ENCODE measurements around the gene TMPRSS12. TPM values are rescaled to one million over a fixed set of nuclear protein-coding genes. Genes with fewer than 3 reads are reported as not detected.
"Not testable (repeated sequence)": the region's sequence is repeated elsewhere in the genome, so short reads cannot be mapped to it uniquely, and the experiment has no call there.

TMPRSS12 gene
- total RNA-seq, 1 experiment from 2014 or later = not detected

- Histone ChIP-seq H3K4me2 (ENCODE audit: low read depth, low read length, poor library complexity, severe bottlenecking) (no peak overlapping the region), H3K9ac (ENCODE audit: low read length) (no peak overlapping the region)
- DNase-seq = no peak
Observed at GRCh38 chr12:50841716-50842531, 802 bp upstream of the TMPRSS12 start.

GRCh38 chr12:50845021-50845647, 2.4 kb downstream of the TMPRSS12 start:
- Histone ChIP-seq H3K9me2 (replicated peaks; ENCODE audit: insufficient read depth, low read length) (no peaks in the 10 kb centered on the region), H3K4me2 (ENCODE audit: low read depth, low read length, poor library complexity, severe bottlenecking) (no peak overlapping the region), H3K36me3 (ENCODE audit: insufficient read depth, low read length) (no peaks in the 10 kb centered on the region), H2AFZ (ENCODE audit: low read length) (no peak overlapping the region), H3K9me3 (ENCODE audit: low read length) (no peaks in the 10 kb centered on the region), H3K4me1 (ENCODE audit: low read length) (no peaks in the 10 kb centered on the region), H3K9ac (ENCODE audit: low read length) (no peak overlapping the region), H3K27ac (ENCODE audit: low read length) (no peak overlapping the region), H3K4me3 (ENCODE audit: low read length) (no peak overlapping the region), H3K27me3 (ENCODE audit: low read length) (no peaks in the 10 kb centered on the region), H4K20me1 (ENCODE audit: insufficient read depth, low read depth, low read length) (no peaks in the 10 kb centered on the region), H3K79me2 (ENCODE audit: low read length) (no peaks in the 10 kb centered on the region)
- no peak for DNase-seq

More at GRCh38 chr12:50841716-50842531, 802 bp upstream of the TMPRSS12 start:
- no peak overlapping the region for H3K4me3 ChIP-seq (ENCODE audit: low read length)
- no peaks in the 10 kb centered on the region for H4K20me1 ChIP-seq (ENCODE audit: insufficient read depth, low read depth, low read length)
- H3K9me3 ChIP-seq (ENCODE audit: low read length) = no peaks in the 10 kb centered on the region
- no peaks in the 10 kb centered on the region for H3K9me2 ChIP-seq (replicated peaks; ENCODE audit: insufficient read depth, low read length)
- no peaks in the 10 kb centered on the region for H3K79me2 ChIP-seq (ENCODE audit: low read length)
- no peaks in the 10 kb centered on the region for H3K36me3 ChIP-seq (ENCODE audit: insufficient read depth, low read length)
- no peaks in the 10 kb centered on the region for H3K4me1 ChIP-seq (ENCODE audit: low read length)
- H2AFZ ChIP-seq (ENCODE audit: low read length) = no peak overlapping the region
- H3K27me3 ChIP-seq (ENCODE audit: low read length) = no peaks in the 10 kb centered on the region
- H3K27ac ChIP-seq (ENCODE audit: low read length) = no peak overlapping the region

GRCh38 chr12:50848963-50849362, 6.2 kb downstream of the TMPRSS12 start:
- Histone ChIP-seq H3K4me2 (ENCODE audit: low read depth, low read length, poor library complexity, severe bottlenecking) (no peak overlapping the region), H2AFZ (ENCODE audit: low read length) (no peak overlapping the region), H3K27me3 (ENCODE audit: low read length) (no peaks in the 10 kb centered on the region), H3K4me3 (ENCODE audit: low read length) (no peak overlapping the region), H4K20me1 (ENCODE audit: insufficient read depth, low read depth, low read length) (no peaks in the 10 kb centered on the region), H3K4me1 (ENCODE audit: low read length) (no peaks in the 10 kb centered on the region), H3K9ac (ENCODE audit: low read length) (no peak overlapping the region), H3K79me2 (ENCODE audit: low read length) (no peaks in the 10 kb centered on the region), H3K9me2 (replicated peaks; ENCODE audit: insufficient read depth, low read length) (no peaks in the 10 kb centered on the region), H3K36me3 (ENCODE audit: insufficient read depth, low read length) (no peaks in the 10 kb centered on the region), H3K27ac (ENCODE audit: low read length) (no peak overlapping the region), H3K9me3 (ENCODE audit: low read length) (no peaks in the 10 kb centered on the region)
- no peak for DNase-seq

GRCh38 chr12:50855218-50855617, 12.5 kb downstream of the TMPRSS12 start:
- not testable (repeated sequence) for H3K9ac ChIP-seq (ENCODE audit: low read length); H3K36me3 ChIP-seq (ENCODE audit: insufficient read depth, low read length); H3K4me2 ChIP-seq (ENCODE audit: low read depth, low read length, poor library complexity, severe bottlenecking); H3K27me3 ChIP-seq (ENCODE audit: low read length); DNase-seq; H3K9me2 ChIP-seq (replicated peaks; ENCODE audit: insufficient read depth, low read length); H3K4me1 ChIP-seq (ENCODE audit: low read length); H2AFZ ChIP-seq (ENCODE audit: low read length); H3K27ac ChIP-seq (ENCODE audit: low read length); H4K20me1 ChIP-seq (ENCODE audit: insufficient read depth, low read depth, low read length); H3K79me2 ChIP-seq (ENCODE audit: low read length); H3K4me3 ChIP-seq (ENCODE audit: low read length); H3K9me3 ChIP-seq (ENCODE audit: low read length)

- not testable (repeated sequence) for H4K20me1 ChIP-seq (ENCODE audit: insufficient read depth, low read depth, low read length)
Observed at GRCh38 chr12:50855679-50856078, 13.0 kb downstream of the TMPRSS12 start.

GRCh38 chr12:50859621-50860310, 17.0 kb downstream of the TMPRSS12 start:
- Histone ChIP-seq H3K9ac (ENCODE audit: low read length) (no peak overlapping the region), H3K4me2 (ENCODE audit: low read depth, low read length, poor library complexity, severe bottlenecking) (no peak overlapping the region)

More at GRCh38 chr12:50855679-50856078, 13.0 kb downstream of the TMPRSS12 start:
- H3K9ac ChIP-seq (ENCODE audit: low read length); H3K79me2 ChIP-seq (ENCODE audit: low read length); H3K9me2 ChIP-seq (replicated peaks; ENCODE audit: insufficient read depth, low read length); H3K36me3 ChIP-seq (ENCODE audit: insufficient read depth, low read length); H3K4me3 ChIP-seq (ENCODE audit: low read length); H2AFZ ChIP-seq (ENCODE audit: low read length); H3K27ac ChIP-seq (ENCODE audit: low read length); DNase-seq; H3K27me3 ChIP-seq (ENCODE audit: low read length); H3K9me3 ChIP-seq (ENCODE audit: low read length); H3K4me2 ChIP-seq (ENCODE audit: low read depth, low read length, poor library complexity, severe bottlenecking); H3K4me1 ChIP-seq (ENCODE audit: low read length): not testable (repeated sequence)

GRCh38 chr12:50862316-50862715, 19.6 kb downstream of the TMPRSS12 start:
- H2AFZ ChIP-seq (ENCODE audit: low read length) = no peak overlapping the region
- no peak for DNase-seq
- H3K9me2 ChIP-seq (replicated peaks; ENCODE audit: insufficient read depth, low read length) = no peaks in the 10 kb centered on the region
- H3K9me3 ChIP-seq (ENCODE audit: low read length) = peaks cover 6% of the 10 kb centered on the region
- H4K20me1 ChIP-seq (ENCODE audit: insufficient read depth, low read depth, low read length) = no peaks in the 10 kb centered on the region
- H3K36me3 ChIP-seq (ENCODE audit: insufficient read depth, low read length) = no peaks in the 10 kb centered on the region; the same call in 1 of the 2 replicates
- no peak overlapping the region for H3K27ac ChIP-seq (ENCODE audit: low read length)
- no peaks in the 10 kb centered on the region for H3K4me1 ChIP-seq (ENCODE audit: low read length)
- H3K79me2 ChIP-seq (ENCODE audit: low read length) = no peaks in the 10 kb centered on the region
- no peak overlapping the region for H3K4me3 ChIP-seq (ENCODE audit: low read length)
- no peaks in the 10 kb centered on the region for H3K27me3 ChIP-seq (ENCODE audit: low read length)
- H3K4me2 ChIP-seq (ENCODE audit: low read depth, low read length, poor library complexity, severe bottlenecking) = no peak overlapping the region
- H3K9ac ChIP-seq (ENCODE audit: low read length) = no peak overlapping the region

More at GRCh38 chr12:50859621-50860310, 17.0 kb downstream of the TMPRSS12 start:
- H3K4me1 ChIP-seq (ENCODE audit: low read length) = no peaks in the 10 kb centered on the region
- no peaks in the 10 kb centered on the region for H3K27me3 ChIP-seq (ENCODE audit: low read length)
- H3K36me3 ChIP-seq (ENCODE audit: insufficient read depth, low read length) = no peaks in the 10 kb centered on the region
- no peaks in the 10 kb centered on the region for H4K20me1 ChIP-seq (ENCODE audit: insufficient read depth, low read depth, low read length)
- no peaks in the 10 kb centered on the region for H3K79me2 ChIP-seq (ENCODE audit: low read length)
- DNase-seq = no peak
- H3K4me3 ChIP-seq (ENCODE audit: low read length) = no peak overlapping the region
- H3K9me2 ChIP-seq (replicated peaks; ENCODE audit: insufficient read depth, low read length) = no peaks in the 10 kb centered on the region
- no peak overlapping the region for H3K27ac ChIP-seq (ENCODE audit: low read length)
- H3K9me3 ChIP-seq (ENCODE audit: low read length) = no peaks in the 10 kb centered on the region; the same call in 1 of the 2 replicates
- H2AFZ ChIP-seq (ENCODE audit: low read length) = no peak overlapping the region

- H3K27ac ChIP-seq (ENCODE audit: low read length) = no peak overlapping the region
- H3K36me3 ChIP-seq (ENCODE audit: insufficient read depth, low read length) = no peaks in the 10 kb centered on the region; the same call in 1 of the 2 replicates
- H3K4me2 ChIP-seq (ENCODE audit: low read depth, low read length, poor library complexity, severe bottlenecking) = no peak overlapping the region
- H4K20me1 ChIP-seq (ENCODE audit: insufficient read depth, low read depth, low read length) = no peaks in the 10 kb centered on the region
- H3K9me2 ChIP-seq (replicated peaks; ENCODE audit: insufficient read depth, low read length) = no peaks in the 10 kb centered on the region
- peaks cover 6% of the 10 kb centered on the region for H3K9me3 ChIP-seq (ENCODE audit: low read length)
- H3K4me1 ChIP-seq (ENCODE audit: low read length) = no peaks in the 10 kb centered on the region
- H3K9ac ChIP-seq (ENCODE audit: low read length) = no peak overlapping the region
- H3K79me2 ChIP-seq (ENCODE audit: low read length) = no peaks in the 10 kb centered on the region
- DNase-seq = no peak
- H3K4me3 ChIP-seq (ENCODE audit: low read length) = no peak overlapping the region
- H2AFZ ChIP-seq (ENCODE audit: low read length) = no peak overlapping the region
- no peaks in the 10 kb centered on the region for H3K27me3 ChIP-seq (ENCODE audit: low read length)
Observed at GRCh38 chr12:50865266-50865665, 22.5 kb downstream of the TMPRSS12 start.

Measured in Karpas-422 (cell line).